HEK293 (cell line): ENCODE measurements around the gene PAK5.

ENCODE experiments used
- CTCF ChIA-PET: fragments of 350-600 bp; formaldehyde crosslinking; extraction: SDS; loops from one replicate; lab custom pipeline; 2021; ENCODE audit warnings: antibody characterized with exemption; lab: Yijun Ruan, JAX
- POLR2A ChIA-PET: fragments of 300-600 bp; formaldehyde crosslinking; extraction: SDS; loops from one replicate; lab custom pipeline; 2020; ENCODE audit warnings: antibody characterized with exemption, inconsistent platforms; lab: Yijun Ruan, JAX
- H3K27ac ChIP-seq: fragments of 200-500 bp; sonication (Bioruptor generic); 2 replicates; pipeline ENCODE4 v1.5.1; 2014; ENCODE audit warnings: low read depth, low read length, control low read depth, inconsistent platforms; ENCODE audit errors: extremely low read depth
- H3K36me3 ChIP-seq, 2 experiments: fragments of 200-500 bp in 1 of 2; sonication (Bioruptor generic) in 1 of 2; 1 replicate in 1 of 2; 2 replicates in 1 of 2; pipeline ENCODE4 v1.5.1; 2014 to 2017; ENCODE audit warnings: inconsistent platforms in 2 of 2, low read length in 2 of 2; ENCODE audit not compliant: control insufficient read depth in 2 of 2, insufficient read depth in 1 of 2
- H3K4me1 ChIP-seq: fragments of 200-500 bp; sonication (Bioruptor generic); 2 replicates; pipeline ENCODE4 v1.5.1; 2014; ENCODE audit warnings: mild to moderate bottlenecking, low read length, inconsistent platforms; ENCODE audit not compliant: control insufficient read depth, insufficient read depth
- H3K4me3 ChIP-seq: 2 replicates; pipeline ENCODE4 v1.5.1; 2011; ENCODE audit warnings: low read depth, mild to moderate bottlenecking, control low read depth, low read length, moderate library complexity
- H3K9me3 ChIP-seq: fragments of 200-500 bp; sonication (Bioruptor generic); 2 replicates; pipeline ENCODE4 v1.5.1; 2014; ENCODE audit warnings: low read depth, low read length, inconsistent platforms; ENCODE audit not compliant: control insufficient read depth, insufficient read depth
- HOXA7 ChIP-seq: sonication (generic); formaldehyde crosslinking; IDR thresholded peaks from 2 replicates; pipeline ENCODE4 v1.8.1; 2022; ENCODE audit warnings: missing genetic modification reagents, borderline replicate concordance
- KLF8 ChIP-seq: fragments of 450-650 bp; formaldehyde crosslinking; IDR thresholded peaks from 2 replicates; pipeline ENCODE4 v1.5.1; 2016; ENCODE audit warnings: missing biosample characterization, missing genetic modification characterization
- MYNN ChIP-seq: fragments of 450-650 bp; formaldehyde crosslinking; IDR thresholded peaks from 2 replicates; pipeline ENCODE4 v1.5.1; 2016; ENCODE audit warnings: missing biosample characterization, missing genetic modification characterization, borderline replicate concordance
- OSR2 ChIP-seq: fragments of 450-650 bp; formaldehyde crosslinking; IDR thresholded peaks from 2 replicates; pipeline ENCODE4 v1.5.1; 2016; ENCODE audit warnings: missing biosample characterization, missing genetic modification characterization
- RBAK ChIP-seq: fragments of 450-650 bp; formaldehyde crosslinking; IDR thresholded peaks from 2 replicates; pipeline ENCODE4 v1.5.1; 2016; ENCODE audit warnings: missing biosample characterization, missing genetic modification characterization
- ZBTB17 ChIP-seq: fragments of 450-650 bp; formaldehyde crosslinking; IDR thresholded peaks from 2 replicates; pipeline ENCODE4 v1.5.1; 2016; ENCODE audit warnings: missing biosample characterization, missing genetic modification characterization
- ZBTB7A ChIP-seq: fragments of 450-650 bp; formaldehyde crosslinking; IDR thresholded peaks from 2 replicates; pipeline ENCODE4 v1.5.1; 2016; ENCODE audit warnings: low read depth, missing biosample characterization, missing genetic modification characterization
- ZNF114 ChIP-seq: fragments of 450-650 bp; formaldehyde crosslinking; IDR thresholded peaks from 2 replicates; pipeline ENCODE4 v1.5.0; 2017; ENCODE audit warnings: missing biosample characterization, missing genetic modification characterization
- ZNF148 ChIP-seq: fragments of 450-650 bp; formaldehyde crosslinking; IDR thresholded peaks from 2 replicates; pipeline ENCODE4 v1.5.0; 2017; ENCODE audit warnings: missing biosample characterization, missing genetic modification characterization, borderline replicate concordance
- ZNF18 ChIP-seq: fragments of 450-650 bp; formaldehyde crosslinking; IDR thresholded peaks from 2 replicates; pipeline ENCODE4 v1.5.1; 2016; ENCODE audit warnings: missing biosample characterization, missing genetic modification characterization
- ZNF24 ChIP-seq: fragments of 450-650 bp; formaldehyde crosslinking; IDR thresholded peaks from 2 replicates; pipeline ENCODE4 v1.5.1; 2016; ENCODE audit warnings: missing biosample characterization, missing genetic modification characterization
- ZNF391 ChIP-seq: fragments of 450-650 bp; formaldehyde crosslinking; IDR thresholded peaks from 2 replicates; pipeline ENCODE4 v1.5.1; 2016; ENCODE audit warnings: low read depth, missing biosample characterization, missing genetic modification characterization, borderline replicate concordance
- ZNF416 ChIP-seq: fragments of 450-650 bp; formaldehyde crosslinking; IDR thresholded peaks from 2 replicates; pipeline ENCODE4 v1.5.1; 2016; ENCODE audit warnings: missing biosample characterization, missing genetic modification characterization
- ZNF521 ChIP-seq: fragments of 450-650 bp; formaldehyde crosslinking; IDR thresholded peaks from 2 replicates; pipeline ENCODE4 v1.5.1; 2017; ENCODE audit warnings: missing biosample characterization, mild to moderate bottlenecking, missing genetic modification characterization
- ZNF555 ChIP-seq: fragments of 450-650 bp; formaldehyde crosslinking; conservative IDR thresholded peaks from 2 replicates; pipeline ENCODE4 v1.5.1; 2017; ENCODE audit warnings: missing biosample characterization, mild to moderate bottlenecking, missing genetic modification characterization, inconsistent platforms
- ZNF558 ChIP-seq: fragments of 450-650 bp; formaldehyde crosslinking; IDR thresholded peaks from 2 replicates; pipeline ENCODE4 v1.5.1; 2016; ENCODE audit warnings: missing biosample characterization, missing genetic modification characterization
- ZNF561 ChIP-seq: fragments of 450-650 bp; IDR thresholded peaks from 2 replicates; pipeline ENCODE4 v1.5.1; 2018; ENCODE audit warnings: missing biosample characterization, missing genetic modification characterization, borderline replicate concordance
- ZNF677 ChIP-seq: fragments of 450-650 bp; IDR thresholded peaks from 2 replicates; pipeline ENCODE4 v1.5.0; 2018; ENCODE audit warnings: missing biosample characterization, mild to moderate bottlenecking, missing genetic modification characterization, moderate library complexity
- ZNF707 ChIP-seq: fragments of 450-650 bp; formaldehyde crosslinking; IDR thresholded peaks from 2 replicates; pipeline ENCODE4 v1.5.1; 2016; ENCODE audit warnings: missing biosample characterization, missing genetic modification characterization
- ZNF776 ChIP-seq: fragments of 450-650 bp; formaldehyde crosslinking; IDR thresholded peaks from 2 replicates; pipeline ENCODE4 v1.5.0; 2017; ENCODE audit warnings: missing biosample characterization, missing genetic modification characterization, borderline replicate concordance
- ZNF792 ChIP-seq: fragments of 450-650 bp; formaldehyde crosslinking; IDR thresholded peaks from 2 replicates; pipeline ENCODE4 v1.5.1; 2016; ENCODE audit warnings: missing biosample characterization, missing genetic modification characterization

PAK5 gene

DNA sequence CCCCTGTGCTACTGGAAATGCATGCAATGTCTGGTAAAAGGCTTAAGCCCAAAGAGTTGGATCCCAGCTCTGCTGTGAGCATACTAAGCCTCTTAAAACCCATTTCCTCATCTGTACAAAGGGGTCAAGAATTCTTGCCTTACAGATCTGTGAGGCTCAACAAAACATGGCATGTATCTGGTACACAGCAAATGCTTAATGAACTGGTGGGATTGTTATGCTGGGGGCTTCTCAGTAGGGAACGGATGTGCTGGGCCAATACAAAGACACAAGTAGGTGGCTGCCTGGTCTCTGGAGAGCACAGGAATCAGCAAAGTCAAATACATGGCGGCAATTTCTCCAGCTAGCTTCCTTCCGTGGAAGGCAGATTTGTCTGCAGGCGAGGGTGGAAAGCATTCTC is 262.2 kb downstream of the PAK5 start:
- CTCF ChIA-PET = interaction anchor here (1.0 kb wide), 1 partner anchor 168 kb away, joined by 3 read pairs; no protein-coding TSS in a partner anchor

DNA sequence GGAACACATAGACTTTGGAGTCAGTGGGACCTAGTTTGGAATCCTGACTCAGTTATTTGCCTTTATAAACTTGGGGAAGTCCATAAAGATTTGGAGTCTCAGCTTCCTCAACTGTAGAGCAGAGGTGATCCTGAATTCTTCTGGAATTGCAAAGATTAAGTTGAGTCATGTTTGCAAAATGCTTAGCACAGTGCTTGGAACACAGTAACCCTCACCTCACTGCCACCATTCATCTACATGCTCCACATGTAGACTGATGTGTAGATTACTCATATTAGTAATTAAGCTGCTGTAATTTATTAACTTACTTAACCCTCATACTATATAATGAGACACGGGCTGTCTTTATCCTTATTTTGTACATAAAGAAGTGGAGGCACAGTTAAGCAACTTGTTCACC is 263.0 kb downstream of the PAK5 start:
- no peaks in the 10 kb centered on the region for H3K9me3 ChIP-seq

More for the DNA sequence above, 262.2 kb downstream of the PAK5 start:
- Histone ChIP-seq H3K4me3 (no peak overlapping the region), H3K9me3 (no peaks in the 10 kb centered on the region), H3K4me1 (no peaks in the 10 kb centered on the region), H3K36me3 (no peaks in the 10 kb centered on the region), H3K27ac (no peak overlapping the region)
- no peak for TF ChIP-seq ZNF521 (tag by site-specific recombination)
- no peak for TF ChIP-seq ZBTB17 (tag by site-specific recombination)
- no peak for TF ChIP-seq ZNF18 (tag by site-specific recombination)
- no peak for TF ChIP-seq ZNF24 (tag by site-specific recombination)
- no peak for TF ChIP-seq MYNN (tag by site-specific recombination)
- TF ChIP-seq ZNF677 (tag by site-specific recombination) = no peak
- no peak for TF ChIP-seq ZNF391 (tag by site-specific recombination)
- no peak for TF ChIP-seq KLF8 (tag by site-specific recombination)
- no peak for TF ChIP-seq ZNF114 (tag by site-specific recombination)
- no peak for TF ChIP-seq HOXA7 (CRISPR knock-in tag)
- TF ChIP-seq ZBTB7A (tag by site-specific recombination) = no peak
- no peak for TF ChIP-seq ZNF148 (tag by site-specific recombination)
- TF ChIP-seq ZNF416 = no peak
- POLR2A ChIA-PET = no interaction called here

More for the DNA sequence above, 263.0 kb downstream of the PAK5 start:
- Histone ChIP-seq H3K27ac (no peak overlapping the region), H3K36me3 (no peaks in the 10 kb centered on the region), H3K4me3 (no peak overlapping the region), H3K4me1 (no peaks in the 10 kb centered on the region)
- CTCF ChIA-PET = interaction anchor here (1.0 kb wide), 1 partner anchor 34 kb away, joined by 3 read pairs; no protein-coding TSS in a partner anchor
- TF ChIP-seq ZNF776 (tag by site-specific recombination) (no peak), ZNF707 (tag by site-specific recombination) (no peak), RBAK (tag by site-specific recombination) (no peak), ZNF561 (no peak), ZNF792 (no peak), ZNF18 (tag by site-specific recombination) (no peak), OSR2 (no peak), ZNF555 (tag by site-specific recombination) (no peak), ZNF558 (tag by site-specific recombination) (no peak)
- POLR2A ChIA-PET = no interaction called here
